GM18909 (cell line): ENCODE results near the gene HTRA3.
A peak's percentile ranks its signal among the peaks of the same experiment; 100 is the strongest.

ENCODE experiments used
- ATAC-seq: cut with Tn5 transposase; IDR thresholded peaks from one replicate; pipeline ENCODE4 v1.9.1; 2021; ENCODE audit warnings: mild to moderate bottlenecking; ENCODE audit not compliant: unreplicated experiment, poor library complexity

HTRA3 gene

DNA sequence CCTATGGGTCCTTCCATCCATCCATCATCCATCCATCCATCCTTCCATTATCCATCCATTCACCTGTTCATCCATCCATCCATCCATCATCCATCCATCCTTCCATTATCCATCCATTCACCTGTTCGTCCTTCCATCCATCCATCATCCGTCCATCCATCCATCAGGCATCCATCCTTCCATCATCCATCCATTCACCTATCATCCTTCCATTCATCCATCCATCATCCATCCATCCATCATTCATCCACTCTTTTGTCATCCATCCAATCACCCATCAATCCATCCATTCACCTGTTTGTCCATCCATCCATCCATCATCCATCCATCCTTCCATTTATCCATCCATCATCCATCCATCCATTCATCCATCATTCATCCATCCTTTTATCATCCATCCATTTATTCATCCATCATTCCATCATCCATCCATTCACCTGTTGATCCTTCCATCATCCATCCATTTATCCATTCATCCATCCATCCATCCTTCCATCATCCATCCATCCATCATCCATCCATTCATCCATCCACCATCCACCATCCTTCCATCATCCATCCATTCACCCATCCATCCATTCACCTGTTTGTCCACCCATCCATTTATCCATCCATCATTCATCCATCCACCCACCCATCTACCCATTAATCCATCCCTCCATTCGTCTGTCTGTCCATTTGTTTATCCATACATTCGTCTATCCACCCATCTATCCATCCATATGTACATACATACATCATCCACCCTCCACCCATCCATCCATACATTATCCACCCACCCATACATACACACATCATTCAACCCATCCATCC lies 35.7 kb upstream of the HTRA3 start:
- no peak for ATAC-seq

DNA sequence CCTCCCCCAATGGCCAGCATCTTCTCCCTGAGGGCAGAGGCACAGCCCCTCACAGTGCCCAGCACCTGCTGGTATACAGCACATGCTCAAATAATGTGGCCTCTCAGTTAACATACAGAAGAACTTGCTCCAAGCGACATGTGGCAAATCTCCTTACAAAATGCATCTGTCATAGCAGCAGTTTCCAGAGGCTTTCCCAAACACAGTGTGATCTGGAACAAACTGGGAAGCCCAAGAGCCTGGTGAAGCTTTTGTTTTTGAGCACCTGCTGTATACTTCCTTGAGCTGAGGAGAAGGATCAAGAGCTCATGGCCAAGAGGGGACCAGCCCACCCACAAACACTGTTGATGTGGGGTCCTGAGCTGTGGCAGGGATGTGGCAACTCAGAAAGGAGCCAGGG lies 34.8 kb upstream of the HTRA3 start:
- ATAC-seq = no peak

DNA sequence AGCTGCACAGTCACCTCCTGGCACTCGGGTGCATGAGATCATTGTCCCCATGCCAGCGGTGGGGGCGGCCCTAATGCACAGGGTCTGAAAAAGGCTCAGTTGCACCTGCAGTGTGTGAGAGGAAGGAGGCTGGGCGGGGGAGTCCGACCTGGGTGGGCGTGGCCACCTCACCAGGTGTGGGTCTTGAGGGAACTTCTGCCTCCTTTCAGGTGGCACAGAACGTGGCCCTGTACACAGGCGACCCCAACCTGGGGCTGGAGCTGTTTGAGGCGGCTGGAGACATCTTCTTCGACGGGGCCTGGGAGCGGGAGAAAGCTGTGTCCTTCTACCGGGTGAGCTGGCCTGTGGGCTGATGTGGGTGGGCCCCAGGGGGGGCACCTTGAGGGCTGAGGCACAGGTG lies 34.3 kb upstream of the HTRA3 start:
- no peak for ATAC-seq

DNA sequence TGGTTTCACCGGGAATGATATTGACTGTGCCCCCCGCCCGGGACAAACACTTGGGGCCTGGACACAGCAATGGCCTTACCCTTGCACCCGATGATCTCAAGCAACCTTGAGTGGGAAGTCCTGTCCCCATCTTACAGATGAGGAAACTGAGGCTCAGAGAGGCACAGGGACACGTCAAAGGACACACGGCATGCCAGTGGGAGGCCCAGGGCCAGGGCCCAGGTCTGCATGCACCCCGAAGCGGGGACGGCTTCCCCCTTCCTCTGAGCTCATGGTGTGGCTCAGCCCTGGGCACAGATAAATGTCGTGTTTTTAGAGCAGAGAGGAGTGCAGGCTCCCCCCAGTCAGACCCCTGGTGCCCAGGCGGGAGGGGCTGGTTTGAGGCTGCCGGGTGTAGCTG lies 33.9 kb upstream of the HTRA3 start:
- no peak for ATAC-seq

DNA sequence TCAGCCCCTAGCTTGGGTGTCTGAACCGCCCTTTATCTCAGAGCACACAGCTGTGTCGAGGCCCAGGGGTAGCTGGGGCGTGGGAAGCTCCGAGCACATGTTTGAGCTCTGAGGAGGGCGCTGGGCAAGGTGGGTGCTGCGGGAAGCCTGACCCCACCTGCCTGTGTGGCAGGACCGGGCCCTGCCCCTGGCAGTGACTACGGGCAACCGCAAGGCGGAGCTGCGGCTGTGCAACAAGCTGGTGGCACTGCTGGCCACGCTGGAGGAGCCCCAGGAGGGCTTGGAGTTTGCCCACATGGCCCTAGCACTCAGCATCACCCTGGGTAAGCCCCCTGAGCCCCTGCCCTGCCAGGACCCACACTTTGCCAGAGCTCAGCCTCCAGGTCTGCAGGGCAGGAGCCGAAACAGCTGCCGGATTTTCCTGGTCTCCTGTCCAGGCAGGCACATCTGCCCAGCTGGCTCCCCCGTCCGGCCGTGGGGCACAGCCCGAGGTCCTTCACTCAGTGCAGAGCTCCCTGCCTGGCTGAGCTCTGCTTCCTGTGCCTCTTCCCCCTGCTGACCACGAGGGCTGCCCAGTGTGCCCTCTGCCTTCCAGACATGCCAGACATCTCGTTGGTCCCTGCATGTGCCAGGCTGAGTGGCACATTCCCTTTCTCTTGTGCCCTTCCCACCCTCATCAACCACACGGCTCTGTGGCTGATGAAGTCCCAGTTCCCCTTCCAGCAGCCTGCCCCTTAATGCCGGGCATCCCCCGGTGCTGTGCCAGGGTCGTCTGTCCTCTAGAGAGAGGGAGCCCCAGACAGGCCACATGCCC lies 33.2 kb upstream of the HTRA3 start:
- no peak for ATAC-seq

DNA sequence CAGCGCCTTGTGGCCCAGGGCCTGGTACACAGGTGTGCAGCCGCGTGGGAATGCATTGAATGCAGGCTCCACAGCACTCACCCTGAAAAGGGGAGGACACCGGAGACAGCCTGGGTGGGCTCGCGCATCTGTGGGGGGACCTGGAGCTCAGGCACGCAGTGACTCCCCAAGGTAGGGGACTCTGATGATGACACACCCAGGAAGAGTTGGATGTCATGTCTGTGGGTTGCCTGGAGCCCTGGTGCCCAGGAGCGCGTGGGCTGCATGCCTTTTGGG lies 32.7 kb upstream of the HTRA3 start:
- ATAC-seq = no peak

DNA sequence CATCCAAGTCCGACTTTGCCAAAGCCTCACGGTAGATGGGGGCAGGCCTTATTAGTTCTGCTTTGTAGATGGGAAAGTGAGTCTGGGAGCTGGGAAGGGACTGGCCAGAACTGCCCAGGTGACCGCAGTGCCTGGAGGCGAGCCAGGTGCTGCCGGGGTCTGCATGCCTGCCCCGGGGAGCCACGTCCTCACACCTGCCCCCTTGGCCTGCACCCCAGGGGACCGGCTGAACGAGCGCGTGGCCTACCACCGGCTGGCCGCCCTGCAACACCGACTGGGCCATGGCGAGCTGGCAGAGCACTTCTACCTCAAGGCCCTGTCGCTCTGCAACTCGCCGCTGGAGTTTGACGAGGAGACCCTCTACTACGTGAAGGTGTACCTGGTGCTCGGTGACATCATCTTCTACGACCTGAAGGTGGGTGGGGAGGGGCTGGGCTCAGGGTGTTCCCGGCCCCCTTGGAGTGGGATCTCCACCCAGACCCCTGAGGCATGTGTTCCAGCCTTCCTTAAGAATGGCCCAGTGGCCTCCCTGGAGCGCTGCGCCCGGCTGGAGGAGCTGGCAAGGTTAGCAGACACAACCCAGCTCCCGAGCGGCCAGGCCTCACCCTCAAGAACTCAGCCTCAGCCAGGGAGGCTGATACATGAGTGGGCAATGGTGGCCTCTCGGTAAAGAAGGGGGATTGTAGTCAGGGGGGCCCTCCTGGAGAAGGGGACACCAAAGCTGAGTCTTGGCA lies 32.1 kb upstream of the HTRA3 start:
- ATAC-seq = no peak

DNA sequence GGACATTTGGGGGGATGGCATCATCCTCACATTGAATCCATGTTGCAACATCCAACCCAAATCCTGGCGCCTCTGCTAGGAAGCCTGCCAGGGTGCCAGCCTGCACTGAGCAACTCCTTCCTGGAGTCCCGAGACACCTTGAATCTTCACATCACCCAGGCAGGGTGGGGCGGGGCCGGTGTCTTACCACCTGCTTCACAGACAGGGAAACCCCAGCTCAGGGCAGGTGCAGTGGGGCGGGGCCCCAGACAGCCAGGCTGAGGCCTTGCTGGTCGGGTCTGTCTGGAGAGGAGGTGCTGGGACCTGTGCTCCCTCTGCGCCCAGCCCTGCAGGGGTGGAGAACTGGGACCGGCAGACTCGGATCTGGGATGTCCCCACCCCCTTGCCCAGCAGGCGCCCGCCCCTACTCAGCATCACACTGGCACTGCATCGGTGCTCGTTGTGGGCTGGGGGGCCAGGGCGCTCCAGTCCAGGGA lies 31.5 kb upstream of the HTRA3 start:
- ATAC-seq = no peak

DNA sequence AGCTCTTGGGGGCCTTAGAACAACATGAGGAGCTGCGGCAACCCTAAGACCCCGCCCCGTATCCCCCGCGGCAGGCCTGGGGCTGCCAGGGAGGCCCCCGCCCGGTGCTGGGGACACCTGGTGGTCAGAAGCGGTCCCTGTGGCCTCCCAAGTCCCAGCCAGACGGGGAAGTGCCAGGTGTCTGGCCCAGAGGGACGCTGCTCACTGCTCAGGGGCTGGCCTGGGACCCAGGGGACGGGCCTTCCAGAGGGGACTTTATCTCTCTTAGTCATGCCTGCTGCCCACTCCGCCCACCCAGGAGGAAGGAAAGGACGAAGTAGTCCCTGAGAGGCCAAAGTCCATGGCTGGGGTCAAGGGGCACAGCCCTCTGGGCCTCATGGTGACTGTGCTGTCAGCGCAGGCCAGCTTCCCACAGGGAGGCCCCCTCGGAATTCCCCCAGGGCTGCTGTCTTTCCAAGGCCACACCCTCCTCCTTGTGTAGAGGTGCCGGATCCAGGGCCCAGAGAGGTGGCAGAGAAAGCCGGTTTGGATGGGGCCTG lies 31.0 kb upstream of the HTRA3 start:
- no peak for ATAC-seq

DNA sequence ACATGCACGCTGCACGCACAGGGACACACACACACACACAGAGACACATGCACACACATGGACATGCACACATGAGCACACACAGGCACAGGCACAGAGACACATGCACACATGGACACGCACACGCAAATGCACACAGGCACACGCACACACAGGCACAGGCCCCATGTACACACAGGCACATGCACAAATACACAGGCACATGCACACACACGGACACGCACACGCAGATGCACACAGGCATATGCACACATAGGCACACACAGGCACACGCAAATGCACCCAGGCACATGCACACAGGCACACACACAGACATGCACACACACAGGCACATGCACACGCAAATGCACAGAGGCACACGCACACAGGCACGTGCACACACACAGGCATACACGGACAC lies 30.3 kb upstream of the HTRA3 start:
- no peak for ATAC-seq

DNA sequence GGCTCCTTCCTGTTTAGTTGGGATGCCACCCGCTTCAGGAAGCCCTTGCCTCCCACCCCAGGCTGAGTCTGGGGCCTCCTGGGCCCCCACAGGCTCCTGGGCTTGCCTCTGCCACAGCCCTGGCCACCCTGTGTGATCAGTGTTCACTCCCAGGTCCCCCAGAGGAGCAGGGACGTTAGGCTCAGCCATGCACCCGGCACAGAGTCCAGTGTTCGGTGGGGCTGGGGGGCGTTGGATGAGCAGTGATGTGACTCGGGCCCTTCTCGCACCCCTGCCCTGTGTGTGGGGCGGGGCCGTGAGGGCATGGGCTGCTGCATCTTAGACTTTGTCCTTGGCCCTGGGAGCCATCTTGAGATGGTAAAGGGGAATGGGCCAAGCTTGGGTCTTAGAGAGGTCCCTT lies 29.9 kb upstream of the HTRA3 start:
- no peak for ATAC-seq

DNA sequence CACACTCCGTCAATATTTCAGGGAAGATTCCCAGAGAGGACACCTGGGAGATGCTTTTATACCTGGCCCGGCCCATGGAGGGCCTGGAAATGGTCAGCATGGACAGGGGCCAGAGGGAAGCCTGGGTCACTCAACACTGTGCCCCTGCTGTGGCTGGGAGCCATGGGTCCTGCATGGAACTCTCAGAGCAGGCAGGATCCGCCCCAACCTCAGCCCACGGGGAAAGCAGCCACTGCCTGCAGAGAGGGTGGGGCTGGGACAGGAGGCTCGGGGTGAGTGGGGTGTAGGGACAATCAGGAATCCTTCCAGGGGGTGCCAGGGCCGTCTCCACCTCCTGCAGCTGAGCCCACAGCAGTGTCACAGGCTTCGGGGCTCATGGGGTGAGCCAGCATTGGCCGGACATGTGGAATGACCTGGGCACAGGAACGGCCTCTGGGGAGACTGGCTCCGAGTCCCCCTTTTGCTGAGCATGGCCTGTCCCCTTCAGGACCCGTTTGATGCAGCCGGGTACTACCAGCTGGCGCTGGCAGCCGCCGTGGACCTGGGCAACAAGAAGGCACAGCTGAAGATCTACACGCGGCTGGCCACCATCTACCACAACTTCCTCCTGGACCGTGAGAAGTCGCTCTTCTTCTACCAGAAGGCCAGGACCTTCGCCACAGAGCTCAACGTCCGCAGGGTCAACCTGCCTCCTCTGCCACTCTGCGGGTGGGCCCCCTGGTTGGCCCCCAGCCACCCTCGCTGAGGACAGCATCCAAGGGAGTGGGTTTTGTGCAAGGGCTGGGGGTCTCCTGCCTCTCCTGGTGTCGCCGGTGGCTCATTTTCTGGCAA lies 29.1 kb upstream of the HTRA3 start:
- ATAC-seq = no peak

DNA sequence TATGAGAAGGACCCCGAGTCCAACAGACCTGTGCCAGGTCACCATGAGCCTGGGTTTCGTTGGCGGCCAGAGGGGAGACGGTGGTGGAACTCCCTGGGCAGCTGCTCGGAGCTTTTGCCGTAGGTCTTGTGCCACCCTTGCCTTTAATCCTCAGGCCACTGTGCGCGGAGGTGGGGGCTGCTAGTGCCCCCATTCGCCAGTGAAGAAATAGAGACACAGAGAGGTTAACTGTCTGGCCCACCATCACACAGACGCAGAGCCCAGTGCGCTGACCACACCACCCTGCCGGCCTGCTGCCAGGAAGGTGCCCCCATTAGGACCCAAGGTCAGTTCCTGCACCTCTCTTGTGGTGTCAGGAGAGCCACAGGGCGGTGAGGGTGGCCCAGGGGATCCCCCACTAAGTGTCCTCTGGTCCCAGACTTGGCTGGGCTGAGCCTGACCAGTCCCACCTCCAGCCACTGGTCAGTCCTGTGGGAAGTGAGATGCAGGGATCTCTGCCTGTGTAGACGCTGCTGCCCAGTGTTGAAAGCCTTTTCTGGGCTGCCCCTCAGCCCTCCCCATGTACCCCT lies 28.3 kb upstream of the HTRA3 start:
- no peak for ATAC-seq

DNA sequence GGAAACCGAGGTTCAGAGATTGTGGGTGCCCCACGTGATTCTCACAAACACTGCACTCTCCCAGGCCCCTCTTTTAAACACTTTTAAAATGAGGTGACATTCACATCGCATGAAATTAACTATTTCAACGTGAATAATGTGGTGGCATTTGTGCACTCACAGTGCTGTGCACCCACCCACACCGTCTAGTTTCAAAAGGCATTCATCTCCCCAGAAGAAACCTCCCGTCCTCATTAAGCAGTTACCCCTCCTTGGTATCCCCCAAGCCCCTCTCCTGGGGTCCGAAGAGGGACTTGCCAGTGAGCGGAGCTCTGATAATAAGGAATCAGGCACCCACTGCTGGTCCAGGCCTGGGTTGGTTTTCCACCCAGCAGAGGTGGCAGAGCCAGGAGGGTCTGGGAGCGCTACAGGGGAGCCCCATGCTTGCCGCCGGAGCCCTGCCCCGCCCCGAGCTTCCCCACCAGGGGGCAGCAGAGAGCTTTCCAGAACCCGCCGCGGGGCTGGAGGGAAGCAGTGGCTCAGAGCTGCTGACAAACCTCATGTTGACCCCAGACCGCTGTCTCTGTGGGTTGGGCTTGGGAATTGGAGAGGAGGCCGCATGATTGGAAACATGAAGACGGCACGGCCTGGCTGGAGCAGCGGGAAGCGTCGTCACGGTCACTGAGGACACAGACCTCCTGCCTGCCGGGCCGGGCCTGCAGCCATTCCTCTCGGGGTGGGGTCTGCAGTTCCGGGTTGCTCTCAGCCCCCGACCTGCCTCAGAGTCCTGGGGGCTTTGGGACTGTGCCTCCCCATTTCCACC lies 27.5 kb upstream of the HTRA3 start:
- peak; percentile 74 for ATAC-seq

DNA sequence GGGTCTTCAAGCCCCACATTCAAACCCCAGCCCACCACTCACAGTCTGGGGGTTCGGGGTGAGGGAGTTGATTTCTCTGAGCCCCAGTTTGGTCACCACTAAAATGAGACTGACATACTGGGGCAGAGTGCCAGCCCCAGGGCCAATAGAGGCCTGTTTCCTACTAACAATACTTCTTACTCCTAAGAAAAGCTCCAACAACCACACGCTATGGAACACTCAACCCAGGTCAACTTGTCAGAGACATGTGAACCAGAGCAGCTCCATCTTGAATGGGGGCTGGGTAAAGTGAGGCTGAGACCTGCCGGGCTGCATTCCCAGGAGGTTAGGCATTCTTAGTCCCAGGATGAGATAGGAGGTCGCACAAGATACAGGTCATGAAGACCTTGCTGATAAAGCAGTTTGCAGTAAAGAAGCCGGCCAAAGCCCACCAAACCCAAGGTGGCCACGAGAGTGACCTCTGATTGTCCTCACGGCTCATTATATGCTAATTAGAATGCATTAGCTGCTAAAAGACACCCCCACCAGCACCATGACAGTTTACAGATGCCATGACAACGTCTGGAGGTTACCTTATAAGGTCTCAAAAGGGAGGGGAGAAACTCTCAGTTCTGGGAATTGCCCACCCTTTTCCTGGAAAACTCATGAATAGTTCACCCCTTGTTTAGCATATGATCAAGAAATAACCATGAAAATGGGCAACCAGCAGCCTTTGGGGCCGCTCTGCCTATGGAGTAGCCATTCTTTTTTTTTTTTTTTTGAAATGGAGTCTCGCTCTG lies 26.6 kb upstream of the HTRA3 start:
- ATAC-seq = no peak

DNA sequence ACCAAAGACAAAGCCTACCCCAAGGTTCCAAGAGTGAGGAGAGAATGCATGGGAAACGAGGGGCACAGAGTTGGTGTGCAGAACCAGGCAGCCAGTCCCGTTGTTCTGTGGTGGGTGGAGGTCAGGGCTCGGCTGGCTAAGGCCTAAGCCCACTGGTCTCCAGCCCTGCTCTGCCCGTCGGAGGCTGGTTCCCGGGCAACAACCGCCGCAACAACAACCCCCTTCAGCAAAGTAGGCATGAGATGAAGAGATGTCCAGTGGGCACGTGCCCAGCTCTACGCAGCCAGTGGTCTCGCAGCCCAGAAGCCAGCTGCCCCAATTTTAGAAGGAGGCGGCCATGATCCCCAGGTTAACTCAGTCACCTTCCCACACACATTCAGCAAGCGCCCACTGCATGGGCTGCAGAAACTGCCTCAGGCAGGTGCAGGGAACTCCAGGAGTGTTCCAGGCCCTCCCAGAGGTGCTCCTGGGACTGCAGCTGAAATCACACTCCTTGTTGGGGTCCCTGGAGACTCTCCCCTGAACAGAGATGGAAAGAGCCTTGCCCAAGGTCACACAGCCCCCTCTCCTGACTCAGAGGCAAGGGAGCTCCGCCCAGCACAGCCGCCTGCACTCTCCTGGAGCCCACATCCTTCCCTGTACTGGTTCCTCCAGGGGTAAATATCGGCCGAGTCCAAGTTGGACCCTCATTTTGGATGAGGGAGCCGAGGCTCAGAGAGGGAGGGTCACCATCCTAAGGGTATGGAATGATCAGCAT lies 25.4 kb upstream of the HTRA3 start:
- no peak for ATAC-seq

DNA sequence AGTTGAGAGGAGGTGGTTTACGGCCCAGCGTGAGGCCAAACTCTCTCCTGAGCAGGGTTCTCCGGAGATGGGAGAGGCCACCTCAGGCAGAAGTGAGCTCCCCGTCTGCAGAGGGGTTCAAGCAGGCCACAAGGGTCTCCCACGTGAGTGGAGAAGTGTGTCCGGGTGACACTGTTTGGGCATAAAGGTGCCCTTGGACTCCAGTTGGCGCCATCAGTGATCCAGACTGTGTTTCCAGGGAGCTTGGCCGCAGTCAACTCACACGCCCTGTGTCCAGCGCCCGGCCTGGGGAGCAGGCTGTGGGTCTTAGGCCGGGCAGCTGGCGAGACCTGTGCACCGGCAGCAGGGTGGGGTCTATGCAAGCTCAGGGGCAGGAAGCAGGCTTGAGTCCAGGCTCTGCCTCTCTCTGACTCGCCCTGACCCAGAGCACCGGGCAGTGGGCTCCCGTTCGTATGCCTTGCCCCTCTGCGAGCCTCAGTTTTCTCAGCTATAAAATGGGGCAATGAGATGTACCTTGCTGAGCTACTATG lies 24.6 kb upstream of the HTRA3 start:
- no peak for ATAC-seq
